Naive thymus-derived CD4-positive, alpha-beta T cell (primary cell): ENCODE results near the gene SNRNP48. TPM values are rescaled to one million over a fixed set of nuclear protein-coding genes. Genes with fewer than 3 reads are reported as not detected.

ENCODE experiments used
- ATAC-seq: fragments of 150-1000 bp; cut with Tn5 transposase; 2 replicates; pipeline ENCODE4 v1.10.0; 2021; ENCODE audit warnings: mild to moderate bottlenecking, moderate library complexity
- CTCF ChIA-PET: fragments of 350-600 bp; sonication (Branson Sonifier 250); formaldehyde crosslinking; loops from one replicate; lab custom pipeline; 2021; ENCODE audit warnings: antibody characterized with exemption; lab: Charles Lee
- POLR2A ChIA-PET: fragments of 350-600 bp; sonication (Branson Sonifier 250); formaldehyde crosslinking; loops from one replicate; lab custom pipeline; 2021; ENCODE audit warnings: antibody characterized with exemption, inconsistent platforms; lab: Charles Lee
- DNase-seq, 9 donors: peaks; one replicate each; pipeline versions ENCODE4 v3.0.0 to v3.0.0-alpha.2; 2020 to 2022; ENCODE audit warnings: mixed read lengths in 1 of 9
- H3K27ac ChIP-seq: one replicate; pipeline ENCODE4 v1.7.0; 2013; ENCODE audit warnings: mild to moderate bottlenecking, low read depth, low read length, moderate library complexity
- H3K27me3 ChIP-seq, 2 donors: one replicate each; pipeline ENCODE4 v1.7.0; 2013; ENCODE audit warnings: low read length in 2 of 2, mild to moderate bottlenecking in 2 of 2, moderate library complexity in 2 of 2; ENCODE audit not compliant: control insufficient read depth in 2 of 2, insufficient read depth in 2 of 2
- H3K36me3 ChIP-seq, 3 experiments: 1 replicate in 2 of 3; 2 replicates in 1 of 3; pipeline ENCODE4 v1.7.0; 2013; ENCODE audit warnings: low read length in 3 of 3, mild to moderate bottlenecking in 3 of 3, moderate library complexity in 1 of 3; ENCODE audit not compliant: insufficient read depth in 3 of 3, control insufficient read depth in 2 of 3
- H3K4me1 ChIP-seq, 2 donors: one replicate each; pipeline ENCODE4 v1.7.0; 2013; ENCODE audit warnings: low read length in 2 of 2, mild to moderate bottlenecking in 2 of 2, moderate library complexity in 1 of 2; ENCODE audit not compliant: control insufficient read depth in 2 of 2, insufficient read depth in 2 of 2
- H3K4me3 ChIP-seq: 2 replicates; pipeline ENCODE4 v1.7.0; 2013; ENCODE audit warnings: mild to moderate bottlenecking, low read length
- H3K9me3 ChIP-seq, 3 experiments: 1 replicate in 2 of 3; 2 replicates in 1 of 3; pipeline ENCODE4 v1.7.0; 2013; ENCODE audit warnings: low read length in 3 of 3; ENCODE audit not compliant: control insufficient read depth in 2 of 3
- H3K27ac Mint-ChIP-seq, 9 donors: one replicate each; pipeline ENCODE4 v1.8.0; 2020 to 2022; ENCODE audit warnings: mixed read lengths in 9 of 9, mild to moderate bottlenecking in 8 of 9, moderate library complexity in 5 of 9, inconsistent platforms in 2 of 9
- H3K27me3 Mint-ChIP-seq, 5 donors: one replicate each; pipeline ENCODE4 v1.8.0; 2021 to 2022; ENCODE audit warnings: mixed read lengths in 5 of 5, mild to moderate bottlenecking in 1 of 5
- H3K36me3 Mint-ChIP-seq, 5 donors: one replicate each; pipeline ENCODE4 v1.8.0; 2020 to 2022; ENCODE audit warnings: mixed read lengths in 5 of 5, mild to moderate bottlenecking in 3 of 5, inconsistent platforms in 1 of 5
- H3K4me1 Mint-ChIP-seq, 7 donors: one replicate each; pipeline ENCODE4 v1.8.0; 2020 to 2022; ENCODE audit warnings: mixed read lengths in 7 of 7, mild to moderate bottlenecking in 3 of 7, inconsistent platforms in 1 of 7
- H3K4me3 Mint-ChIP-seq, 10 donors: one replicate each; pipeline ENCODE4 v1.8.0; 2020 to 2022; ENCODE audit warnings: mild to moderate bottlenecking in 10 of 10, mixed read lengths in 10 of 10, moderate library complexity in 6 of 10, inconsistent platforms in 2 of 10
- H3K9me3 Mint-ChIP-seq, 11 donors: one replicate each; pipeline ENCODE4 v1.8.0; 2020 to 2022; ENCODE audit warnings: mixed read lengths in 11 of 11, mild to moderate bottlenecking in 4 of 11, inconsistent platforms in 1 of 11, moderate library complexity in 1 of 11
- intact Hi-C, 2 donors: fragments of 100-400 bp; cut with micrococcal nuclease; formaldehyde crosslinking; loops; one replicate each; pipeline ENCODE4 v1.15.1; 2023
- polyA plus RNA-seq, 2 donors: library from polyadenylated mRNA; unstranded; fragments of 300-500 nt; fragmentation: Illumina TruSeq; gene quantifications; one replicate each; pipeline ENCODE4 v1.2.3, GENCODE V29; 2021
- total RNA-seq, 6 experiments: library from RNA in 5 of 6; stranded (reverse) in 5 of 6; gene quantifications; 1 replicate in 5 of 6; 2 replicates in 1 of 6; pipeline ENCODE4 v1.2.3 and lab custom pipeline; 2021 to 2026

SNRNP48 gene
- total and polyA plus RNA-seq, 7 experiments from 2014 or later, result 8.6 to 30.4 (median 14.0) TPM

GRCh38 chr6:7588506-7588905, 1.5 kb upstream of the SNRNP48 start:
- peaks cover 12 to 17% of the 10 kb centered on the region in 2 donors for H3K4me1 ChIP-seq
- intact Hi-C loops, result no loop called here
- DNase-seq (no peak), ATAC-seq (no peak)
- ChIA-PET CTCF (no interaction called here), POLR2A (interaction anchor here (0.6 to 1.1 kb wide), 2 partner anchors 199 to 974 kb away, joined by 4 to 5 read pairs; partner anchors contain the start of genes CAGE1 and RIOK1)
- Mint-ChIP-seq H3K36me3 (peaks cover 0 to 10% (median 0%) of the 10 kb centered on the region in 5 donors), H3K27me3 (peaks cover 0 to 4% (median 0%) of the 10 kb centered on the region in 5 donors), H3K4me1 (peaks cover 31 to 64% (median 54%) of the 10 kb centered on the region in 7 donors), H3K4me3 (peak overlapping the region in 1 of 10 donors; percentile 94), H3K27ac (peak overlapping the region in 1 of 9 donors; percentile 17), H3K9me3 (no peaks in the 10 kb centered on the region)
- no peaks in the 10 kb centered on the region for H3K27me3 ChIP-seq
- no peak overlapping the region for H3K27ac ChIP-seq
- no peak overlapping the region for H3K4me3 ChIP-seq
- H3K9me3 ChIP-seq, result no peaks in the 10 kb centered on the region
- peaks cover 0 to 5% (median 0%) of the 10 kb centered on the region in 3 experiments for H3K36me3 ChIP-seq

- H3K27me3 Mint-ChIP-seq, result peaks cover 0 to 4% (median 0%) of the 10 kb centered on the region in 5 donors
- H3K4me1 ChIP-seq, result peaks cover 12 to 17% of the 10 kb centered on the region in 2 donors
- peaks cover 0 to 7% (median 2%) of the 10 kb centered on the region in 3 experiments for H3K36me3 ChIP-seq
- POLR2A ChIA-PET, result interaction anchor here (0.9 to 1.1 kb wide), 4 partner anchors 9 to 201 kb away, joined by 3 to 4 read pairs (median 4); partner anchors contain the start of genes CAGE1 and RIOK1
- peak overlapping the region; percentile 77 for H3K27ac ChIP-seq
- H3K4me3 Mint-ChIP-seq, result peak overlapping the region; percentile 93 to 100 (median 99)
- no peak for DNase-seq
- H3K9me3 Mint-ChIP-seq, result no peaks in the 10 kb centered on the region
- CTCF ChIA-PET, result no interaction called here
- no peaks in the 10 kb centered on the region for H3K27me3 ChIP-seq
- intact Hi-C loops, result no loop called here
- H3K36me3 Mint-ChIP-seq, result peaks cover 0 to 10% (median 0%) of the 10 kb centered on the region in 5 donors
- peak overlapping the region in 8 of 9 donors; percentile 90 to 97 (median 94) for H3K27ac Mint-ChIP-seq
- peaks cover 31 to 64% (median 54%) of the 10 kb centered on the region in 7 donors for H3K4me1 Mint-ChIP-seq
- ATAC-seq, result no peak
- H3K9me3 ChIP-seq, result no peaks in the 10 kb centered on the region
- H3K4me3 ChIP-seq, result peak overlapping the region; percentile 89
Measured at GRCh38 chr6:7589221-7589620, 777 bp upstream of the SNRNP48 start.

GRCh38 chr6:7590918-7591302, 912 bp downstream of the SNRNP48 start:
- H3K4me1 Mint-ChIP-seq, result peaks cover 28 to 62% (median 54%) of the 10 kb centered on the region in 7 donors
- no peaks in the 10 kb centered on the region for H3K27me3 ChIP-seq
- H3K36me3 ChIP-seq, result peaks cover 5 to 23% (median 16%) of the 10 kb centered on the region in 3 experiments
- CTCF ChIA-PET, result no interaction called here
- ATAC-seq, result no peak
- peaks cover 0 to 2% (median 0%) of the 10 kb centered on the region in 5 donors for H3K27me3 Mint-ChIP-seq
- H3K27ac Mint-ChIP-seq, result peak overlapping the region; percentile 86 to 97 (median 94)
- H3K27ac ChIP-seq, result peak overlapping the region; percentile 77
- peaks cover 12 to 17% of the 10 kb centered on the region in 2 donors for H3K4me1 ChIP-seq
- H3K9me3 Mint-ChIP-seq, result no peaks in the 10 kb centered on the region
- intact Hi-C loops, result loop anchor here (1.0 to 10.0 kb wide), 7 partner anchors 202 to 841 kb away; partner anchors contain the start of genes CAGE1 (in 2 of the 2), EEF1E1 (in 2 of the 2), RIOK1 (in 2 of the 2) and SSR1 (in 2 of the 2)
- no peak for DNase-seq
- H3K4me3 ChIP-seq, result peak overlapping the region; percentile 89
- peak overlapping the region; percentile 93 to 100 (median 99) for H3K4me3 Mint-ChIP-seq
- peaks cover 0 to 10% (median 4%) of the 10 kb centered on the region in 5 donors for H3K36me3 Mint-ChIP-seq
- H3K9me3 ChIP-seq, result no peaks in the 10 kb centered on the region
- POLR2A ChIA-PET, result no interaction called here

GRCh38 chr6:7591770-7592169, 1.8 kb downstream of the SNRNP48 start:
- Histone ChIP-seq H3K4me1 (peaks cover 12 to 17% of the 10 kb centered on the region in 2 donors), H3K9me3 (no peaks in the 10 kb centered on the region), H3K4me3 (no peak overlapping the region), H3K36me3 (peaks cover 6 to 31% (median 16%) of the 10 kb centered on the region in 3 experiments), H3K27ac (peak overlapping the region; percentile 40), H3K27me3 (no peaks in the 10 kb centered on the region)
- H3K4me3 Mint-ChIP-seq, result peak overlapping the region; percentile 4 to 99 (median 56)
- peaks cover 0 to 2% (median 0%) of the 10 kb centered on the region in 5 donors for H3K27me3 Mint-ChIP-seq
- no peak for ATAC-seq
- intact Hi-C loops, result loop anchor here in 1 of 2 donors (2.0 to 10.0 kb wide), 3 partner anchors 313 to 841 kb away; partner anchors contain the start of gene EEF1E1
- H3K9me3 Mint-ChIP-seq, result no peaks in the 10 kb centered on the region
- ChIA-PET CTCF (no interaction called here), POLR2A (no interaction called here)
- peaks cover 28 to 62% (median 54%) of the 10 kb centered on the region in 7 donors for H3K4me1 Mint-ChIP-seq
- H3K36me3 Mint-ChIP-seq, result peaks cover 0 to 13% (median 4%) of the 10 kb centered on the region in 5 donors
- no peak for DNase-seq
- peak overlapping the region in 6 of 9 donors; percentile 7 to 92 (median 34) for H3K27ac Mint-ChIP-seq

- Histone ChIP-seq H3K4me1 (peaks cover 12 to 17% of the 10 kb centered on the region in 2 donors), H3K27me3 (no peaks in the 10 kb centered on the region), H3K27ac (no peak overlapping the region), H3K4me3 (no peak overlapping the region), H3K36me3 (peaks cover 6 to 39% (median 20%) of the 10 kb centered on the region in 3 experiments), H3K9me3 (no peaks in the 10 kb centered on the region)
- DNase-seq, result no peak
- H3K27me3 Mint-ChIP-seq, result no peaks in the 10 kb centered on the region
- POLR2A ChIA-PET, result no interaction called here
- ATAC-seq, result no peak
- H3K9me3 Mint-ChIP-seq, result no peaks in the 10 kb centered on the region
- no peak overlapping the region for H3K4me3 Mint-ChIP-seq
- H3K27ac Mint-ChIP-seq, result peak overlapping the region in 5 of 9 donors; percentile 0 to 63 (median 52)
- H3K4me1 Mint-ChIP-seq, result peaks cover 25 to 51% (median 45%) of the 10 kb centered on the region in 7 donors
- CTCF ChIA-PET, result no interaction called here
- peaks cover 0 to 15% (median 9%) of the 10 kb centered on the region in 5 donors for H3K36me3 Mint-ChIP-seq
- intact Hi-C loops, result loop anchor here in 1 of 2 donors (5.0 to 10.0 kb wide), 2 partner anchors 312 to 839 kb away; no protein-coding TSS in a partner anchor
Measured at GRCh38 chr6:7593229-7593628, 3.2 kb downstream of the SNRNP48 start.

GRCh38 chr6:7594579-7595125, 4.7 kb downstream of the SNRNP48 start:
- no peaks in the 10 kb centered on the region for H3K27me3 Mint-ChIP-seq
- peaks cover 23 to 46% (median 34%) of the 10 kb centered on the region in 7 donors for H3K4me1 Mint-ChIP-seq
- Histone ChIP-seq H3K36me3 (peaks cover 6 to 39% (median 20%) of the 10 kb centered on the region in 3 experiments), H3K27ac (no peak overlapping the region), H3K9me3 (no peaks in the 10 kb centered on the region), H3K4me3 (no peak overlapping the region), H3K4me1 (peaks cover 7 to 10% of the 10 kb centered on the region in 2 donors), H3K27me3 (no peaks in the 10 kb centered on the region)
- intact Hi-C loops, result loop anchor here in 1 of 2 donors (2.0 to 10.0 kb wide), 3 partner anchors 16 to 838 kb away; no protein-coding TSS in a partner anchor
- H3K27ac Mint-ChIP-seq, result peak overlapping the region in 1 of 9 donors; percentile 8
- POLR2A ChIA-PET, result interaction anchor here (0.6 kb wide), 1 partner anchor 166 kb away, joined by 3 read pairs; no protein-coding TSS in a partner anchor
- no peak overlapping the region for H3K4me3 Mint-ChIP-seq
- DNase-seq, result no peak
- no peak for ATAC-seq
- peaks cover 0 to 18% (median 9%) of the 10 kb centered on the region in 5 donors for H3K36me3 Mint-ChIP-seq
- CTCF ChIA-PET, result no interaction called here
- H3K9me3 Mint-ChIP-seq, result no peaks in the 10 kb centered on the region
